C1 segment of cervical spinal cord (tissue), 14 donors: ENCODE results near the gene ANAPC13.

Source experiments
- DNase-seq, 14 donors: peaks; one replicate each; lab custom pipeline; 2025; lab: John Stamatoyannopoulos, UW

The ANAPC13 gene

GRCh38 chr3:134483195-134483900 lies 2.4 kb downstream of the ANAPC13 start:
- no peak for DNase-seq

DNA sequence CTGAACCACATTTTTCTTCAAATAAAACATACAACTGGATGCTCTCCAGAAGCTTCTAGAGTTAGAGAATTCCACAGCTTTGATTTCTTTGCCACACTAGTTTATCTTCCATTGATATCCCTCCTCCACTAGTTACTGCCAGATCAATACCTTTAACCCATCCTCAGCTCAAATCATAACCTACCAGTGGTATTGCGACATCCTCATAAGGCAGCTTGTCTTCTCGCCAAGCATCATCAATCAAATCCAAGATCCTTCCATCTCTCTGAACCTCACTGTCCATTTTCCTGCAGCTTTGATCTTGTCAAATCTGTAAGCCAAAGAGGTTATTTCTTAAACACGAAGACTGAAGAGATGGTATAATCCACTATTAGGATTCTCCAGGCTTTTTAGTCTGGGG lies 3.2 kb downstream of the ANAPC13 start:
- DNase-seq, result no peak

GRCh38 chr3:134481166-134481565 lies 4.6 kb downstream of the ANAPC13 start:
- DNase-seq, result no peak

- no peak for DNase-seq
Measured at GRCh38 chr3:134480546-134480945, 5.2 kb downstream of the ANAPC13 start.

- no peak for DNase-seq
Measured at GRCh38 chr3:134477938-134478337, 7.8 kb downstream of the ANAPC13 start.

DNA sequence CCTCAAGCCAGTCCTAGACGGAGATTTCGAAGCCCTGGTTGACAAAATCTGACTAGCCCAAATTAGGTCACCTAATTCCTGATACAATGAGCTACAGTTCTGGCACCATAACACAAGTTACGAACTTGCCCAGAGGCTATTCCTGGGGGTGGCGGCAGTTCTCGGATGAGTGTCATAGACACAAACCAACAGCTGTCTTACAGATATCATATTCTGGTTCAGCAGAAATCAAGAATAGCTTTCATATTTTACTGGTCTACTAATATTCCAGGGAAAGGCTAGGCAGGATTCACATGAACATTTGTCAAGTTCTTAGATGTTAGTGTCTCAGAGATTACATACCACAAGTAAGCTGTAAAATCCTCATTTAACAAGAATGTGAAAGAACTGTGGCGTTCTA lies 8.8 kb downstream of the ANAPC13 start:
- no peak for DNase-seq

- DNase-seq, result no peak
Measured at GRCh38 chr3:134476306-134476705, 9.5 kb downstream of the ANAPC13 start.

GRCh38 chr3:134474956-134475355 lies 10.8 kb downstream of the ANAPC13 start:
- no peak for DNase-seq

DNA sequence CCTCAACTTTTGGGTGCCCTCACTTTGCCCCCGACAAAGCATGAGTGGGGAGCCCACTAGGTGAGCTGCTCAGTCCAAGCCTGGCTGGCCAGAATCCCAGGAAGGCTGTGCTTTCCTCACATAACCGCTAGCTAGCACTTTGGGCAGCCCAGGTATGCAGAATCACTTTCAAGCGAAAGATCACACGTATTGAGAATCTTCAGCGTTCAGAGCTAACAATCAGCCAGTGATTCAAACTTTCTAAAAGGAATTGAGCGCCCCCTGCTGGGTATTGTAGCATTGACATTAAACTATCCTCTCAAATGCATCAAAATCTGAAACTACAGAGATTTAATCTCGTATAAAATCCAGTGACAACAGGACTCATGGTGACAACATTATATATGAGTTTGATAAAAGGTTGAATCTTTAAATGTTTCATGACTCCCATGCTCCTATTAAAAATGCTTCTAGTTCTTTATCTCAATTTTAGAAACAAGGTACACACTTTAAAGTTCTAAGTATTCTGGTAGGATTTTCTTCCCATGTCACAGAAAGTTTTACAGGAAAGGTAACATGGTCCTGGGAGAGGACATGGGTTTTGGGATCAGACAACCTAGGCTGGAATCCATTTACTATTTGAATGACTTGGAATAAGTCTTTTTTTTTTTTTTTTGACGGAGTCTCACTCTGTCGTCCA lies 11.8 kb downstream of the ANAPC13 start:
- DNase-seq, result peak in 11 of 14 donors; percentile 5 to 72 (median 42)

- no peak for DNase-seq
Measured at GRCh38 chr3:134472831-134473230, 13.0 kb downstream of the ANAPC13 start.

GRCh38 chr3:134471521-134472193 lies 14.1 kb downstream of the ANAPC13 start:
- no peak for DNase-seq

- no peak for DNase-seq
Measured at GRCh38 chr3:134468519-134468918, 17.3 kb downstream of the ANAPC13 start.

DNA sequence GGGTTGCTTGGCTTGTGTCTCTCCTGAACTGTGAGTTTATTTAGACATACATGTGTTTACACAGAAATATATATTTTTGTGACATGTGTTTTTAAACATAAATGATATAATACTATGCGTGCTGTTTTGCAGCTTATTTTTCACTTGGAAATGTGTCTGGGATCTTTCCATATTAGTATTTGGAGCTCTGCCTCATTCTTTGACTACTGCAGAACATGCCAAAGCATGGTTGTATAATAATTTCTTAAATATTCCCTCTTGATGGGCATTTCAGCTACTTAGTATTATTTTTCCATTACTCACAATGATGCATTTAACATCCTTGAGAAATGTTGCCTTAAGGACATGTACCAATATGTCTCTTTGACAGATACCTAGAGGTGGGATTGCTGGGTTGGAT lies 19.5 kb downstream of the ANAPC13 start:
- DNase-seq, result no peak

GRCh38 chr3:134464689-134465365 lies 21.0 kb downstream of the ANAPC13 start:
- DNase-seq, result no peak

DNA sequence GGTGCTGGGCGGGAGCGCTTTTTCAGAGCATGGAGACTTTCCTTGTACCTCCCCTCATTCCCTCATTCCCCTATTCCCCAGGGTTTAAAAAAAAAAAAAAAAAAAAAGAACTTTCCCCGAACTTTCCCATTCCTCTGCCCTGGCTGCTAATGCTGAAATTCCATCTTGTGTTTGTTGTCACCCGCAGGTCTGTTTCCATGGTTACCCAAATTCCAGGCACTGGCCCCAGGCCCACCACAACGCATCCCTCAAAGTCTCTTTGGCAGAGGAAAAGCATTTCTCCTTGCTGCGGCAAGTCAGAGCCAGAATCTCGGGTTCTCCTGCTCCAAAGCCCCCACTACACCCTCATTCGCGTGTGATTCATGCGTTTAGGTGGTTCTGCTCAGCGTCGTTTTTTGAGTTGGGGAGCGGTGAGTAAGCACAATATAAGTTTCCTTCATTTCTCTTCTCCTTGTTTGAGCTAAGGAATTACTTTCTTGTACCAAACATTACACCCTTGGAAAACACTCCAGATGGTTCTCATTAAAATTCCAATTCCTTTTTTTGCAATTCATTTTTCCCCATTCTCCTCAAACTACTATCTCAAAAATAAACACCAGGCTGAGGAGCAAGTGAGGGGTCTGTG lies 21.6 kb downstream of the ANAPC13 start:
- peak in 6 of 14 donors; percentile 1 to 26 (median 18) for DNase-seq

DNA sequence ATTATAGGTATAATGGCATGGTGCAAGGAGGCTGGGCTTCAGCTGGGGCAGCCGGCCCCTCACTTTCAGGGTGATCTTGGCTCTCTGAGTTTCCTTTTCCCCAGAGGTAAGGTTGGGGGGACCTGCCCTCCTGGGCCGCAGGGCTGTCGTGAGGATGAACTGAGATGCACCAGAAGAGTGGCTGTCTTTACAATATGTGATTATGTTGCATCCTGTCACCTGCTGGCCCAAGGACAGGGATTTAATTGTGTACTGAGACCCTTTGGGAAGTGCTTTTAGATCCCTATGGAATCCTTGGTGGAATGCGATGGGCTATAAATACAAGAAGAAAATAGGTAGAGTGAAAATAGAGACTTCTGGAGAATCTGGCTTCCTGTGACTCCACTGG lies 22.1 kb downstream of the ANAPC13 start:
- DNase-seq, result no peak

DNA sequence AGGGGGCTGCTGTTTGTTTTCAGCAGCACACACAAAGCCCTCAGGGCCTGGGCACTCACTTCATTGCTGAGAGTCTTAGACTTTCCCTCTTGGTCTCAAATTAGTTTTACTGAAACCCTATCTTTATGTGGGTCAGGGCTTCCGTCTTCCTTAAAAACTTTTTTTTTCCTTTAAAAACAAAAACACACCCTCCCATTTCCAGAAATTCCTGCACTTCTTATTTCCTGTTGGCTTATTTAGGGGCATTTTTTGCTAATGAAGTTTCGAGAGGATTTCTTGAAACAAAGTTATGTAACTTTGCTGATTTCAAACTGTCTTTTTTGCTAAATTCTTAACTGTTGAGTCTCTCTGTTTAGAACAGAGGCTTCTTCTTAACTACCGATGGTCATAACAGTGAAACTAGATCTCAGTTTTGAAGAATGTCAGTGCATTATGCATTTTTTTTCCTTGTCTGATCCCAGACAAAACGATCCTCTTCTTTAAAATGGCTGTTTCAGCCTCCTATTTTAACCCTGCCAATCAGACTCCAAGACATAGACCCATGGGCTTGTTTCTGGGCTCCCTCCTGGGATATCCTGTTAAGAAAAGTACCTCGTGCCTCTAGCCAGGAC lies 23.3 kb downstream of the ANAPC13 start:
- DNase-seq, result no peak

DNA sequence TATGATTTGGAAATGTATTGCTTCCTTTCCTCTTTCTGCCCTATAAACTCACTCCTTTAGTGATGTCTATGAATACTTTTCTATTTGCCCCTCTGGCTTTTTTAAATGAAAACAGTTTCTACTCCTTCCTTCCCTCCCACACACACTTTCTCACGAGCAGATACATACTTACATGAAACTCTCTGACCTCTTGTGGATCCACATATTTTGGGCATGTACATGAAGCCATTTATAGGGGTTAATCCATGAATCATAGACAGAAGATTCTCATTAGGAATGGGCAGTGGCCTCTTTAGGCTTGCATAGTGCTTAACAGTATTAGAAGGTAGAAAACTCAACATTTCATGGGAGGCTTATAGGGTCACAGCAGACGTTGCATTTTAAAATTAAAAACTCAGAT lies 24.8 kb downstream of the ANAPC13 start:
- DNase-seq, result no peak

DNA sequence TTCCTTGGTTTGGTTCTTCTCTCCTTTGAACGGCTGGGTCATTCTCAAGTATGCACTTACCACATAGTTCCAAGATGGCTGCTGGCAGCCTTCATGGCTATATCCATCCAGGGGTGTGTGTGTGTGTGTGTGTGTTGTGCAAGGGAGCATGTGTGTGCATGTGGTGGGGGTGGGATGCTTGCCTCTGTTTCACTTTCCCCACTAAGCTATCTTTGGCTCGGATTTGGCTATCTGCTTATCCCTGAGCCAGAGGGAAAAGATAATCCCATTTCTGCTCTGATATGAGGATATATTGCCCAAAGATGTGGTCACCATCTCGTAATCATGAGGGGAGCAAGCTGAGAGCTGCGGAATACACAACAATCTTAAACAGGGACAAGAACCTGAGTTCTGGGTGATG lies 26.2 kb downstream of the ANAPC13 start:
- no peak for DNase-seq

DNA sequence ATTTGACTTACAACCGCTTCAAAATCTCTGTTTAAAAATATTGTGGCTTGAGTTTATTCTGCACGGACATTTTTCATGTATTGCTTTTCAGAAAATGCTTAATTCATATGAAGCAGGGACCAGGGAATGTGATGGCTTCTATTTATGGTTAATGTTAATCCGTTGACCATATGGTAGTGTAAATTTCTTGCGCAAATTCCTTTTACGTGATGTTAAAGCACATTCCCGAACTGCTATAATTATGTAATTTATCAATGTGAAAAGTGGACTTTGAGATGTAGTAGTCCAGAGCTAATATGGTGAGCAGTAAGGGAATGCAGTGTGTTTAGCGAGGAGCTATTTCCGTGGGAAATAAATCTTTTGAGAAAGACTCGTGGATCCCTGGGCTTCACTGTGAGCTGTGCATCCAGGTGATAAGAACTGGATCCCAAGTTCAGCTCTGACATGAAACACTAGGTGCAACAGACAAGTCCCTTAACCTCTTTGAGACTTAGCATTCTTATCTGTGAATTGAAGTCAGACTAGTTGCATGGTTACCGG lies 27.3 kb downstream of the ANAPC13 start:
- no peak for DNase-seq
